IPS-NIHi7 (cell line): ENCODE results near the gene MND1.
"Not testable (repeated sequence)": the region's sequence is repeated elsewhere in the genome, so short reads cannot be mapped to it uniquely, and the experiment has no call there.

Experiments used
- DNase-seq: peaks from one replicate; pipeline ENCODE4 v3.0.0; 2012; ENCODE audit warnings: mixed read lengths; ENCODE audit errors: extremely low spot score

Gene MND1

DNA sequence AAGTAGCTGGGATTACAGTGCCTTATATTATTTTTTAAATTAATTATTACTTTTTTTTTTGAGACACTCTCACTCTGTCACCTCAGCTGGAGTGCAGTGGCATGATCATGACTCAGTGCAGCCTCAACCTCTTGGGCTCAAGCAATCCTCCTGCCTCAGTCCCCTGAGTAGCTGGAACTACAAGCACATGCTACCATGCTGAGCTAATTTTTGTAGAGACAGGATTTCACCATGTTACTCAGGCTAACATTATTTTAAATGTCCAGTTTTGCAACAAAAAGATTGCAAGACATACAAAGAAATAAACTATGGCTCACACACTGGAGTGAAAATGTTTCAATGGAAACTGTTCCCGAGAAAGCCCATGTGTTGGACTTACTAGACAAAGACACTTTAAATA is 59.2 kb downstream of the MND1 start:
- no peak for DNase-seq

GRCh38 chr4:153407906-153408305 is 63.4 kb downstream of the MND1 start:
- DNase-seq, result no peak

DNA sequence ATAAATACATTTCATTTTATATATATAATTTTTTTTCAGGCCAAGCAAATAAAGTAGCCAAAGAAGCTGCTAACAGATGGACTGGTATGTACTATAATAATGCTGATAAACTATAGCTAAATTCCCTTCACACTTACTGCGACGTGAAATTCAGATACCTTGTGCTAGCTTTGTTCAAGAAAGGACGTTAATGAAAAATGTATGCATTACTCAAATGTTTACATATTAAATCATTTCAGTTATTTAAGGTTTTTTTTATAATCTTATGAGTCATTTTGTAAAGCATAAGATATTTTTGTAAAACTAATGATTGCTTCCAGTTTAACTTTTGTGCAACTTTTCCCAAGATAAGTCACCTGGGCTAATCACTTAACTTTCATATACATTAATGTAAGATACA is 64.4 kb downstream of the MND1 start:
- DNase-seq, result no peak

- DNase-seq, result no peak
Measured at GRCh38 chr4:153409412-153409811, 64.9 kb downstream of the MND1 start.

DNA sequence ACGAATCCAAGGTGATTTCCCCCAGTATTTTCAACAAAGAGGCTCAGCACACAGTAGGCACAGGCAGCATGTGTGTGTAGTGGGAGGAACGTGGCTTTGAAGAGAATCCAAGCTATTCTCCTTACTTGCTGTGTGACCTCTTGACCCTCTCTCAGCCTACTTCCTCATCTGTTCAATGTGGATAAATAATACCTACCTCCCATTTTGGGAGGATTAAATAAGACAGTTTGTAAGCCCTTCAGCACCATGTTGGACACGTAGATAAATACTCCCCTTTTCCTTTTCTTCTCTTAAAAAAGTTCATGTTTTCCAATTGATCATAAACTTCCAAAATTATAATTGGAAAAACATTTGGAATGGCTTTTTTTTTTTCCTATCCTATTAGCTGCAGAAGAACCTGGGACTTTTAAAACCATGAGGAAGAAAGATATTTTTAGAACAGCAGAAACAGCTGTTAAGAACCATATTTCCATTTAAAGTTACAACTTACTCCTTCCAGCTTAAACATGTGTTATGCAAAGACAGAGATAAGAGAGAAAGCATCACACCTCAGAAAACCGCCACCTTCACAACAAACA is 65.5 kb downstream of the MND1 start:
- DNase-seq, result no peak

GRCh38 chr4:153413842-153414241 is 69.4 kb downstream of the MND1 start:
- no peak for DNase-seq

GRCh38 chr4:153416456-153416855 is 72.0 kb downstream of the MND1 start:
- not testable (repeated sequence) for DNase-seq

GRCh38 chr4:153418121-153418520 is 73.6 kb downstream of the MND1 start:
- DNase-seq, result no peak

DNA sequence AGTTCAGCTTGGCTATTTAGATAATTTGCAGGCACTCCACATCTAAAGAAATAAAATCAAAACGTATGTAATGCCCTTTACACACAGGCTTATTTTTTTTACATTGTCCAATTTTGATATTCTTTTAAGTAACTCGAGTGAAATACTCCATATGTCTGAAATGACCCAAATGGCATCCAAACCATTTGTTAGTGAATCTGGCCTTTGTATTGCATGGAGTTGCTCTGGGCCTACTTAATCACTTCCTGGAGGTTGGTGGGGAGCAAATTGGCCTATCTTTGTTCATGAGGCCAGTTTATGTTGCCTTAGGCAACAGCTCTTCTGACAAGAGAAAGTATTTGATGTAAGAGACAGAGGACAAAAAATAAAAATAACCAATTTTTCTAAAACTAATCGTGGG is 74.1 kb downstream of the MND1 start:
- peak; percentile 35 for DNase-seq

DNA sequence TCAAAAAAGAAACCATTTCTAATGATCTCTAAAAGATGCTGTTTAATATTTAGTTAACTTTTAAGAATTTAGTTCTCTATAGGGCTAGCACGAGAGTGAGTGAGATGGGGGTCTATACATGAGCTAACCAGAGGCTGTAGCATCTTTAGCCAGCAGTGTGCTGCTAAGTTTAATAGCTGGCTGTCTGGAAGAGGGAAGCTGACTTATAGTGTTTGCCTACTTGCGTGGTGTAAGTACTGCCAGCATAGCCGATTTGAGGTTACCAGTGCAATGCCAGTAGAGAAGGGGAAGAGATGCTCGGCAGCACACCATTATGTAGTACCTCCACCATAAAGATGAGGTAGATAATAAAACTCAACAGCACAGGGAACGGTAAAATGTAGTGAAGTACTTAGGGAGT is 74.5 kb downstream of the MND1 start:
- no peak for DNase-seq

- no peak for DNase-seq
Measured at GRCh38 chr4:153419673-153420278, 75.3 kb downstream of the MND1 start.

GRCh38 chr4:153420361-153420760 is 75.9 kb downstream of the MND1 start:
- DNase-seq, result no peak

DNA sequence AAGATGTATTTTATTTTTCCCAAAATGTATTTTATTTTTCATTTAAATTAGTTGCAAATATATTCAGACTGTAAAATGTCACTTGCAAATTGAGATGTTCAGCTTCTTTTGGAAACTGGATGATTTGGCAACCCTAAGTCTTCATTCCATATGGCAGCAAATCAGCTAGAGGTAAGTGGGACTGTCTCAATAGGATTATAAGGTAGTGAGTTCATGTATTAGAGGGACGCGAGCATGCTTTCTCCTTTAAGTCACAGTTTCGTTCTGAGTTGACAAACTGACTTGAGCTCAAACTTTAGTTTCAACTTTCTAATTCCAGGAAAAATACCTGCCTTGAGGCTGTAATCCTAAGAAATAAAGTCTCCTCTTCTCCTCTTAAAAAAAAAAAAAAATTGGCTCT is 77.5 kb downstream of the MND1 start:
- no peak for DNase-seq

GRCh38 chr4:153426207-153426885 is 81.9 kb downstream of the MND1 start:
- DNase-seq, result no peak

GRCh38 chr4:153427363-153428071 is 83.0 kb downstream of the MND1 start:
- no peak for DNase-seq

- no peak for DNase-seq
Measured at GRCh38 chr4:153428941-153429475, 84.5 kb downstream of the MND1 start.

- peak; percentile 81 for DNase-seq
Measured at GRCh38 chr4:153432965-153433753, 88.7 kb downstream of the MND1 start.

DNA sequence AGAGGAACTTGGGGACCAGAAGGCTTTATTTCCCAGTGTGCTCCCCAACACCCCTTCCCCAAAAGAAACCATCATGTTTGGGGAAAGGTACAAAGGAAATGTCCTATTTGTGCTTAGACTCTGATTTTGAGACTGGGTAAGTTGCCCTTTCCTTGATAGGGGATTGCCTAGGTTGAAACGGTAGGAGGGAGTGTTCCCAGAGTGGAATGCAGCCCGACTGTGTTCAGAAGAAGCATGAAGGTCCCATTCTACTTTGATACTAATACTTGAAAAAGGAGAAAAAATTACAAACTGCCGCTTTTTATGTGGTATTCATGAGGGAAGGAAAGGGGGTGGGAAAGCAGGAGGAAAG is 89.2 kb downstream of the MND1 start:
- DNase-seq, result no peak

- no peak for DNase-seq
Measured at GRCh38 chr4:153434190-153434589, 89.7 kb downstream of the MND1 start.

- DNase-seq, result no peak
Measured at GRCh38 chr4:153438916-153439756, 94.6 kb downstream of the MND1 start.

DNA sequence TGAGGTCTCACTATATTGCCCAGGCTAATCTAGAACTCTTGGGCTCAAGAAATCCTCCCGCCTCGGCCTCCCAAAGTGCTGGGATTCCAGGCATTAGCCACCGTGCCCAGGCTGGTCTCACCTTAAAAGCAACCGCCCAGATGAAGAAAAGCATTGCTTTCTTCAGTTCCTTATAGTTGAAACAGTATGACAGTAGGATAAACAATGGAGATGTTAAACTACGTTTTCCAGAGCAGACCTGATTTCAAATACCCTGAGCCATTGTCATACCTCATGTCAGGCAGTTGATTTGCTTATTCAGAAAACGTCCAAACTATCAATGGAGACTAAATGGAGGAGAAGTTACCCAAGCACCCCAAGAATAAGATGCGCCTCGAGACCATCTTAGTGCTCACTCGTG is 95.3 kb downstream of the MND1 start:
- no peak for DNase-seq
